DMS53 treated with DMSO at 0.1 percent for 48 hours (cell line): ENCODE results near the gene FAN1.

Experiments
- DNase-seq: peaks from one replicate; lab custom pipeline; 2025; ENCODE audit not compliant: unreplicated experiment; lab: John Stamatoyannopoulos, UW

The FAN1 gene

GRCh38 chr15:30919877-30920550 lies 16.3 kb downstream of the FAN1 start:
- DNase-seq = no peak

- no peak for DNase-seq
These were observed 17.4 kb downstream of the FAN1 start for GRCh38 chr15:30921106-30921505.

GRCh38 chr15:30921781-30922479 lies 18.2 kb downstream of the FAN1 start:
- no peak for DNase-seq

GRCh38 chr15:30922480-30923311 lies 19.0 kb downstream of the FAN1 start:
- DNase-seq = no peak

- DNase-seq = no peak
These were observed 19.7 kb downstream of the FAN1 start for GRCh38 chr15:30923429-30923828.

DNA sequence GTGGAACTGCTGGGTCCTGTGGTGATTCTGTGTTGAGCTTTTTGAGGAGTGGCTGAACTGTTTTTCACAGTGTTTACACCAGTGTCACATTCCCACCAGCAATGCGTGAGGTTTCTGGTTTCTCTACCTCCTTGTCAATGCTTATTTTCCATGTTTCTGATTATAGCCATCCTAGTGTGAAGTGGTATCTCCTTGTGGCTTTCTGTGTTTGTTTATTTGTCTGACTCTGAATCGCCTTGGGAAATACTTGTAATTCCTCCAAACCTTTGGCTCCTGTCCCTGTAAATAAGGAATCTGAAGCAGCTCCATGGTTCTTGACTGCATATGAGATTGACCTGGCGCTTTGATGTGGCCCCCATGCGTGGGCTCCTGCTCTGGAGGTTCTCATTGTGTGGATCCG lies 20.6 kb downstream of the FAN1 start:
- DNase-seq = no peak

GRCh38 chr15:30925686-30926085 lies 22.0 kb downstream of the FAN1 start:
- no peak for DNase-seq

- DNase-seq = no peak
These were observed 22.4 kb downstream of the FAN1 start for GRCh38 chr15:30926161-30926560.

- DNase-seq = no peak
These were observed 23.5 kb downstream of the FAN1 start for GRCh38 chr15:30927148-30927761.

- no peak for DNase-seq
These were observed 24.4 kb downstream of the FAN1 start for GRCh38 chr15:30928076-30928475.

GRCh38 chr15:30929064-30929669 lies 25.5 kb downstream of the FAN1 start:
- DNase-seq = peak; percentile 68

GRCh38 chr15:30929982-30930381 lies 26.3 kb downstream of the FAN1 start:
- no peak for DNase-seq

DNA sequence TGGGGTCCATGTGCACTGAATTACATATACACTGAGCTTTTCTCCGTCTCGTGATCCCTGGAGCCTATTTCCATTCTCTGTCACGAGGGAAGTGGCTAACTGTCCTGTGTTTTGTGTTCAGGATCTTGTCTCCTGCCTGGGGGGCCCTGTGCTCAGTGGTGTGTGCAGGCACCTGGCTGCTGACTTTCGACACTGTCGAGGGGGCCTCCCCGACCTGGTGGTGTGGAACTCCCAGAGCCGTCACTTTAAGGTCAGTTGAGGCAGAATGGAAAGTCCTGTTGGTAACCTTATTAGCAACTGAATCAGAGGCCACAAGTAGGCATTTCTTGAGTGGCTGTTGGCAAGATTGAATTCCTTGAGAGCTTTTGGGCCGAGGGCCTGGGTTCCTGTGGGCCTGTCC lies 26.7 kb downstream of the FAN1 start:
- DNase-seq = no peak

GRCh38 chr15:30933293-30933692 lies 29.6 kb downstream of the FAN1 start:
- DNase-seq = no peak

GRCh38 chr15:30939161-30939560 lies 35.4 kb downstream of the FAN1 start:
- DNase-seq = no peak

- DNase-seq = no peak
These were observed 36.6 kb downstream of the FAN1 start for GRCh38 chr15:30940359-30940758.

GRCh38 chr15:30941520-30941919 lies 37.8 kb downstream of the FAN1 start:
- no peak for DNase-seq

DNA sequence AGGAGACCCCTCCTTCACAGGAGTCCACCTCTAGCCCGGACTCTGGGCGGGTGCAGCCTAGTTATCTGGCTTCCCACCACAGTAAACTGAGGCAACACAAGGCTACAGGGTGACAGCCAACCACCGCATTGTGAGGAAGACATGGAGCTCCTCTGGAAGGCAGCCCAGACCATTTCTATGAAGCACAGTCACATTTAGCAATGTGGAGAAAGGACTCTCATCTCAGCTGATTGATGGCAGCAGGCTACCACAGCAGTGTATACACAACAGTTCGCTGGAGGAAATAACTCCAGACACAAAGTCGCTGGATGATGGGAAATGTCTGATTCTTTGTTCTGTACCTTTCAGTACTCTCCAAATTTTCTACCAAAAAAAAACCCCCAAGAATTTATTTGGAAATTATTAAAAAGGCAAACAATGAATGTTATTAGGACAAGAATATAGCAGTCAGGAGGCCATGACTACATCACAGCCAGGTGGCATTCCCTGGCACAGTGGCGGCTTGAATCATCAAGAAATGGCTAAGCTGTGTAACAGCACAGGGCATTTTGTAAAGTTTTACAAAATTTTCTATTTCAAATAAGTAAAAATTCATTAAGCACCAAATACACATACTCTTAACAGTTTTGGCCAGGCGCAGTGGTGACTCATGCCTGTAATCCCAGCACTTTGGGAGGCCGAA lies 40.1 kb downstream of the FAN1 start:
- no peak for DNase-seq

DNA sequence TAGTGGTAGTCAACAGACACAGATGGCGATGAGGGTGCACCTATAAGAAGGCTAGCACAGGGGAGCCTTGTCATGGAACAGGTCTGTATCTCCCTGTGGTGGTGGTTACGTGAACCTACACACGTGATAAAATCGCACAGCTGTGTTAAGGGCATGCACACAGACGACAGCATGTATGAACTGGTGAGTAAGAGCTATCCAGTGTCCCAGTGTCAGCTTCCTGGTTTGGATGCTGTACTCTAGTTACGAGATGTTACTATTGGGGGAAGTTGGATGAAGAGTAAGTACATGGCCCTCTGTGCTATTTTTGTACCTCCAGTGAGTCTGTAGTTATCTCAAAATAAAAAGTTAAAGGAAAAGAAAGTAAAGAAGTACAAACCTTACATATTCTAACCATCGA lies 49.5 kb downstream of the FAN1 start:
- no peak for DNase-seq

DNA sequence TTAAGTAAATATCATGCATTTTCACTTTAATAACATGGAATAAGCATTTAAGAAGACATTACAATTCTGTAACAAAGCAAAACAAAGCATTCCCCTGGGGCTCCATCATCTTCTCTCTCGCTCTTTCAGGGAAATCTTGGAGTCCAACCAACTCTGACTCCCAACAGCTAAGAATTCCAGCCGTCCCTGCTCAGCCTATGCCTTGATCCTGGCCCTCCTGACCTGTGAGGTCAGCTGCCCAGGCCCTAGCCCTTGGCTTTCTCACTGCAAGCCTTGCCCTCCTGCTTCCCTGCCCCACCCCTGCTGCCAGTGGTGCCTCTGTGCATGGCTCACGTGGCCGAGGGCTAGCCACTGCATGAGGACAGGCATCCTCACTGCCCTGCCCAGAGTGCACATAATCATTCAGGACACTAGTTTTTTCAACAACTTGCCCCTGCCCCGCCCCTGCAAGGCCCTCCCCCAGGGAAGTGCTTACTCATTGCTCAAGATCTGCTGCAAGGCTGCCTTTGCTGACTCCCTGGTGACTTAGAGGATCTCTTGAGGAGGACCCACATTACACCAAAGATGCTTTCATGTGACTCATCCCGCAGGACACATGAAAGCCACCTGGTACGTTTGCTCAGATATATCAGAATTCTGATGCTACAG lies 50.1 kb downstream of the FAN1 start:
- no peak for DNase-seq
